Osteocyte (in vitro differentiated cells): ENCODE measurements around the gene BCAP31. TPM values are rescaled to one million over a fixed set of nuclear protein-coding genes. Genes with fewer than 3 reads are reported as not detected.

Experiments
- DNase-seq: peaks from one replicate; pipeline ENCODE4 v3.0.0; 2021; ENCODE audit warnings: mixed read lengths; ENCODE audit not compliant: unreplicated experiment; ENCODE audit errors: extremely low spot score
- H3K27ac Mint-ChIP-seq: one replicate; pipeline ENCODE4 v1.8.0; 2021; ENCODE audit warnings: mild to moderate bottlenecking, mixed read lengths; ENCODE audit not compliant: unreplicated experiment
- H3K27me3 Mint-ChIP-seq: one replicate; pipeline ENCODE4 v1.8.0; 2021; ENCODE audit warnings: mixed read lengths; ENCODE audit not compliant: unreplicated experiment
- H3K36me3 Mint-ChIP-seq: one replicate; pipeline ENCODE4 v1.8.0; 2021; ENCODE audit warnings: mixed read lengths; ENCODE audit not compliant: unreplicated experiment
- H3K4me1 Mint-ChIP-seq: one replicate; pipeline ENCODE4 v1.8.0; 2021; ENCODE audit warnings: mixed read lengths; ENCODE audit not compliant: unreplicated experiment
- H3K4me3 Mint-ChIP-seq: one replicate; pipeline ENCODE4 v1.8.0; 2021; ENCODE audit warnings: mild to moderate bottlenecking, moderate library complexity, mixed read lengths; ENCODE audit not compliant: unreplicated experiment
- H3K9me3 Mint-ChIP-seq: one replicate; pipeline ENCODE4 v1.8.0; 2021; ENCODE audit warnings: mixed read lengths; ENCODE audit not compliant: unreplicated experiment
- long read RNA-seq: library from polyadenylated mRNA; unstranded; transcript quantifications from one replicate; pipeline ENCODE4 v2.0.0, GENCODE V29; 2021
- total RNA-seq: library from RNA; stranded (reverse); gene quantifications from 2 replicates; pipeline ENCODE4 v1.2.1, GENCODE V29; 2021
- TF ChIP-seq, protein P1 (sequence below): fragments of 200-600 bp; sonication (generic); IDR thresholded peaks from 2 replicates; pipeline ENCODE4 v1.5.0; 2021; ENCODE audit warnings: antibody characterized with exemption, mild to moderate bottlenecking, moderate library complexity

The BCAP31 gene
- total RNA-seq = 172 and 188 TPM in 2 replicates
- long read RNA-seq, transcript BCAP31-201 (8 exons, 1,643 nt) = major isoform, 517 of 551 reads
- long read RNA-seq, partial matches to known transcripts = 22 of 551 reads
- long read RNA-seq, other reads (novel, unspliced or antisense) = 9 of 551 reads

DNA sequence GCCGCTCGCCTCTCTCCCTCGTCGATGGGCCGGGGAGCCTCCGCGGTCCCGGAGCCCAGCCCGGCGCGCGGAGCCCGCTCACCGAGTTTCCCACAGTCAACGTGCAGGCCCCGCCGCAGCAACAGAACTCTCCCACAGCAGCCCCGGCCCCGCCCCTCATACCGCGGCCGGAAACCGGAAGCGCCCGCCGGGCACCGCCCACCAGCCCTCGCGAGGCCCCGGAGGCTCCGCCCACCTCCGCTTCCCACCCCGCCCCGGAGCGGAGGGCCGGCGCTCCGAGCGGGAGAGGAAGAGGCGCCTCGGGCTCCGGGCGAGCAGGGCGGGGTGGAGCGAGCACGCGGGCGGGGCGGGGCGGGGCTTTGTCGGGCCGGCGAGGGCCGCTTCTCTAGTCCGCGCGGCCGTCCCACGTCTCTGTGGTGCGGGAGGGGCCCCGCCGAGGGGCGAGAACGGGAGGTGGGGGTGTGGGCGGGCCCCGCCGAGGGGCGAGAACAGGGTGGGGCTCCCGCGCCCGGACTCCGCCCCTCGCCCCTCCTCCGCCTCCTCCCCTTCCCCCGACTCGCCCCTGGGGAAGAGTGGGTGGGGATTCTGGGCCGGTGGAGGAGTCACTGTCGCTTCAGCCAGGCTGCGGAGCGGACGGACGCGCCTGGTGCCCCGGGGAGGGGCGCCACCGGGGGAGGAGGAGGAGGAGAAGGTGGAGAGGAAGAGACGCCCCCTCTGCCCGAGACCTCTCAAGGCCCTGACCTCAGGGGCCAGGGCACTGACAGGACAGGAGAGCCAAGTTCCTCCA is at the start of gene BCAP31, which contains the start of gene ABCD1:
BCAP31 (minus strand) TSS at position 136 of the 787 bp plus-strand sequence. CDS start 1,143 bp downstream, outside the sequence.
ABCD1 (plus strand) TSS at position 605 of the 787 bp plus-strand sequence. CDS start 411 bp downstream, outside the sequence.
- H3K36me3 Mint-ChIP-seq = peaks cover 8% of the 10 kb centered on the region
- H3K9me3 Mint-ChIP-seq = peaks cover 5% of the 10 kb centered on the region
- peak; percentile 97 for DNase-seq
- H3K4me3 Mint-ChIP-seq = peak within 1 kb of the TSS; percentile 84
- TF ChIP-seq, protein P1, sequence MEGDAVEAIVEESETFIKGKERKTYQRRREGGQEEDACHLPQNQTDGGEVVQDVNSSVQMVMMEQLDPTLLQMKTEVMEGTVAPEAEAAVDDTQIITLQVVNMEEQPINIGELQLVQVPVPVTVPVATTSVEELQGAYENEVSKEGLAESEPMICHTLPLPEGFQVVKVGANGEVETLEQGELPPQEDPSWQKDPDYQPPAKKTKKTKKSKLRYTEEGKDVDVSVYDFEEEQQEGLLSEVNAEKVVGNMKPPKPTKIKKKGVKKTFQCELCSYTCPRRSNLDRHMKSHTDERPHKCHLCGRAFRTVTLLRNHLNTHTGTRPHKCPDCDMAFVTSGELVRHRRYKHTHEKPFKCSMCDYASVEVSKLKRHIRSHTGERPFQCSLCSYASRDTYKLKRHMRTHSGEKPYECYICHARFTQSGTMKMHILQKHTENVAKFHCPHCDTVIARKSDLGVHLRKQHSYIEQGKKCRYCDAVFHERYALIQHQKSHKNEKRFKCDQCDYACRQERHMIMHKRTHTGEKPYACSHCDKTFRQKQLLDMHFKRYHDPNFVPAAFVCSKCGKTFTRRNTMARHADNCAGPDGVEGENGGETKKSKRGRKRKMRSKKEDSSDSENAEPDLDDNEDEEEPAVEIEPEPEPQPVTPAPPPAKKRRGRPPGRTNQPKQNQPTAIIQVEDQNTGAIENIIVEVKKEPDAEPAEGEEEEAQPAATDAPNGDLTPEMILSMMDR = no peak
- peaks cover 33% of the 10 kb centered on the region for H3K4me1 Mint-ChIP-seq
- peak within 1 kb of the TSS; percentile 78 for H3K27ac Mint-ChIP-seq
- no peaks in the 10 kb centered on the region for H3K27me3 Mint-ChIP-seq

DNA sequence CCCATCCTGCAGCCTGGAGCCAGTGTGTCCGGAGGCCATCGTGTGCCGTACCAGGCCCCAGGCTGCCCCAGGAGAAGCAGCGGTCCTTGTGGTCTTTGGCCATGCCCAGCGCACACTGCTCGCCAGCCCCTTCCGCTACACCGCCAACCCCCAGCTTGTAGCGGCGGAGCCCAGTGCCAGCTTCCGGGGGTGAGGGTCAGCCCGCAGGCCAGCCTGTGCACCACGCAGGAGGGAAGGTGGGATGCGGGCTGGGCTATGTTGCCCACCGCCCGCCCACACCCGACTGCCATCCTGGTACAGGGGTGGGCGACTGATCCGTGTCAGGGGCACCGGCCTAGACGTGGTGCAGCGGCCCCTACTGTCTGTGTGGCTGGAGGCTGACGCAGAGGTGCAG is 49.0 kb upstream of the BCAP31 start:
- TF ChIP-seq, protein P1 = no peak
- no peak overlapping the region for H3K4me3 Mint-ChIP-seq
- H3K27ac Mint-ChIP-seq = no peak overlapping the region
- H3K36me3 Mint-ChIP-seq = no peaks in the 10 kb centered on the region
- no peak for DNase-seq
- H3K9me3 Mint-ChIP-seq = no peaks in the 10 kb centered on the region
- no peaks in the 10 kb centered on the region for H3K4me1 Mint-ChIP-seq
- H3K27me3 Mint-ChIP-seq = no peaks in the 10 kb centered on the region

DNA sequence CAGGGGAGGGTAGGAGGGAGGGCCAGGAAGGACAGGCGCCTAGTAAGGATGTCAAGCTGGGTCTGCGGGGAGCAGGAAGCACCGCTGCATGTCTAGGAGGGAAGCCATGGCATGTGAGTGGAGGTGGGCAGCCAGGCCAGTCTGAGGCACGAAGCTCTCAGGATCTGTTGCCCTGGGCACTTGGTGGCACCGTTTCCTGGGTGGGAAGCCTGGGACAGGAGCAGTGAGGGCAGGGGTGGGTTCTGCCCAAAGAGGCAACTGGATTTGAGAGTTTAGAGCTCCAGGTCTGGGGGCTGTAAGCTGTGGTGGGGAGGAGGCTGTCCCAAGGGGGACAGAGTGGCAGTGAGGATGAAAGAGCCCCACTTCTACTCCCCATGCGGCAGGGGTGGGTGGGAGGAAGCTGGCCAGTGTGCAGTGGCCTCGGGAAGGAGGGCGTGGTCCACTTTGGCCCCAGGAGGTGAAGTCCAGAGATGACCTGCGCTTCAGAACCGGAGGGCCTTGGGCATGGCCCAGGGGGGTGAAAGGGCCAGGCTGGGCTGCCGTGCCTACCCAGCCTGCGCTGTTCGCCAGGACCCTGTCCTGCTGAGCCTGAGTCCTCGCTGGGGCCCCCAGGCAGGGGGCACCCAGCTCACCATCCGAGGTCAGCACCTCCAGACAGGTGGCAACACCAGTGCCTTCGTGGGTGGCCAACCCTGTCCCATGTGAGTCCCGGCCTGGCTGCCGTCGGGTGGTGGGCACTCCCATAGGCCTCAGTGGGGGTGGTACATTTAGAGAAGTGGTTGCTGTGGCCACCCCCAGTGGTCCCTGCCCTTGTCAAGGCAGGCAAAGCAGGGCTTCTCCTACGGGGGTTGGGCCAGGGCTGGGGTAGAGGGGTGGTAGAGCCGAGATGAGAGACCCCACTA is 48.4 kb upstream of the BCAP31 start:
- no peaks in the 10 kb centered on the region for H3K36me3 Mint-ChIP-seq
- no peak overlapping the region for H3K4me3 Mint-ChIP-seq
- no peak for DNase-seq
- H3K9me3 Mint-ChIP-seq = no peaks in the 10 kb centered on the region
- no peaks in the 10 kb centered on the region for H3K4me1 Mint-ChIP-seq
- TF ChIP-seq, protein P1 = no peak
- no peaks in the 10 kb centered on the region for H3K27me3 Mint-ChIP-seq
- no peak overlapping the region for H3K27ac Mint-ChIP-seq

DNA sequence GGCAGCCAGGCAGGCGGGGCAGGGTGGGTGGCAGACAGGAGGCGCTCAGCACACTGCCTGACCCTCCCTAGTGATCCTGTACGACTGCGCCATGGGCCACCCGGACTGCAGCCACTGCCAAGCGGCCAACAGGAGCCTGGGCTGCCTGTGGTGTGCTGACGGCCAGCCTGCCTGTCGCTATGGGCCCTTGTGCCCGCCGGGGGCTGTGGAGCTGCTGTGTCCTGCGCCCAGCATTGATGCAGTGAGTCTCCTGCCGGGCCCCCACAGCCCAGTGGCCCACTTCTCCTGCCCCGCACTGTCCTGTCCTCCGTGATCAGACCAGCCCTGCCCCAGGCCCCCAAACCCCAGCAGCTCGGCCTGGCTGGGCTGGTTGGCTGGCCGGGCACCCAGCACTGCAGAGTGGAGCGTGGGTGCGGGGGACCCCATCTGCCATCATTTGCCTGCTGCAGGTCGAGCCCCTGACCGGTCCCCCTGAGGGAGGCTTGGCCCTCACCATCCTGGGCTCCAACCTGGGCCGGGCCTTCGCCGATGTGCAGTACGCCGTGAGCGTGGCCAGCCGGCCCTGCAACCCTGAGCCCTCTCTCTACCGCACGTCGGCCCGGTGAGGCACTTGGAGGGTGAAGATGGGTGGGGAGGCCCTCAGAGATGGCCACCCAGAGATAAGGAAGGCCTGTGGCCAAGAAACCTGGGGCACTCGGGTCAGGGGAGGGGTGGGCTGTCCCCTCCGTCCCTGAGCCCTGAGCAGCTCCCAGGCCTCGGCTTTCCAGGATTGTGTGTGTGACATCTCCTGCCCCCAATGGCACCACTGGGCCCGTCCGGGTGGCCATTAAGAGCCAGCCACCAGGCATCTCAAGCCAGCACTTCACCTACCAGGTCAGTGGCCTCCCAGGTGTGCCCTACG is 47.5 kb upstream of the BCAP31 start:
- DNase-seq = no peak
- TF ChIP-seq, protein P1 = no peak

More for the DNA sequence above, 47.5 kb upstream of the BCAP31 start:
- Mint-ChIP-seq H3K36me3 (no peaks in the 10 kb centered on the region), H3K4me1 (peaks cover 2% of the 10 kb centered on the region), H3K27me3 (no peaks in the 10 kb centered on the region), H3K27ac (no peak overlapping the region), H3K4me3 (no peak overlapping the region), H3K9me3 (no peaks in the 10 kb centered on the region)
